OCI-M1 (cell line): ENCODE data around the gene SOX8.
A peak's percentile ranks its signal among the peaks of the same experiment; 100 is the strongest.

Experiments used
- DNase-seq: peaks from one replicate; lab custom pipeline; 2025; lab: John Stamatoyannopoulos, UW

SOX8 gene

DNA sequence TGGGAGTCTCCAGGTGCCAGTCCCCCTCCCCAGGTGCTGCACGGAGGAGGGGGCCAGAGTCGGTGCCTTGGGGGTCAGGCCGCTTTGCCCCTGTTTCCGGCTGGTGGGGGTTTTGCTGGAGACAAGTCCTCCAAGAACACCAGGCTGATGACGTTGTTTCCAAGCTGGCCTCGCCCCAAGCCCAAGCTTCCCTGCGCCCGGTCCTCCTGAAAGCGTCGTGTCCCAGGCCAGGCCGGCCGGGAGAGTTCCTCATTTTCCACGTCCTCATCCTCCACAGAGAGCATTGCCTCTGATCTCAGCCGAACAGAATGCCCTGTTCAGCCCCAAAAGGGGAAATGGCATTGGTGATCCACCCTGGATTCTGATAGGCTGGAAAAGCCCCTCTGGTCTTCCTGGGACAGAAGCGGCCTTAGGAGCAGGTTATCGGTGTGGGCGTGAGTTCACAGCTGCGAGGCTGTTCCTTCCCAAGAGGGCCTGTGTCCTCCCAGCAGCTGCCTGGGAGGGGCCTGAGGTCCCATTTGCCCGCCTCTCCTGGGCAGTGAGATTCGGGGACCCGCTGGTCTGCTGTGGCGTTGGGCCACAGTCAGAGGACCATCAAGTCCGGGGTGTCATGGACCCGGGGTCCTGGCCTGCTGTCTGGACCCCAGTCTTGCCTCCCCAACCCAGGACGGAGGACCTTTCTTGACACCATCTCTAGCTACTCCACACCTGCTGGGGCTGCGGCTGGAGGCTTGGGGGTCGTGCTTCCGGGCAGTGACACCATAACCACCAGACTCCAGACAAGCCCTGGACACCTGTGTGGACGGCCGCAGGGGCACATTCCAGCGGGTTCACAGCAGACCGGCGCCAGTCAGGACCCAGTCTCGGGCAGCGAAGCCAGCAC is 7.1 kb downstream of the SOX8 start:
- DNase-seq, result peak; percentile 13

DNA sequence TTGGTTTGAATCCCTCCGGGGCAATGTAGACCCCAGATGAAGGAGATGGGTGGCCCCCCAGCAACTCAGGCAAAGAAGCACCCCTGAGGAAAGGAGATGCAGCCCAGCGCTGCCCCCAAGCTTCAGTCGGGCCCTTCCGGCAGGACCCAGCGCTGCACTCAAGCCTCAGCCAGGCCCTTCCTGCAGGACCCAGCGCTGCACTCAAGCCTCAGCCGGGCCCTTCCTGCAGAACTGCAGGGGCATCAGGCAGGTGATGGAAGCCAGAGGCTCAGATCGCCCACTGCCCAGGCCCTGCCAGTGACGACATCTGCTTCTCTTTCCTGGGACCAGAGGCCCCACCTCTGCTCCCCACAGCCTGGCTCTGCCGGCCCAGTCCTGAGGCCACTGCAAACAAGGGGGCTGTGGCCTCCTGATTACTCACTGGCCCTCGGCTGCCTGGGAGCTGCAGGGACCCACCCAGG is 7.8 kb downstream of the SOX8 start:
- no peak for DNase-seq

DNA sequence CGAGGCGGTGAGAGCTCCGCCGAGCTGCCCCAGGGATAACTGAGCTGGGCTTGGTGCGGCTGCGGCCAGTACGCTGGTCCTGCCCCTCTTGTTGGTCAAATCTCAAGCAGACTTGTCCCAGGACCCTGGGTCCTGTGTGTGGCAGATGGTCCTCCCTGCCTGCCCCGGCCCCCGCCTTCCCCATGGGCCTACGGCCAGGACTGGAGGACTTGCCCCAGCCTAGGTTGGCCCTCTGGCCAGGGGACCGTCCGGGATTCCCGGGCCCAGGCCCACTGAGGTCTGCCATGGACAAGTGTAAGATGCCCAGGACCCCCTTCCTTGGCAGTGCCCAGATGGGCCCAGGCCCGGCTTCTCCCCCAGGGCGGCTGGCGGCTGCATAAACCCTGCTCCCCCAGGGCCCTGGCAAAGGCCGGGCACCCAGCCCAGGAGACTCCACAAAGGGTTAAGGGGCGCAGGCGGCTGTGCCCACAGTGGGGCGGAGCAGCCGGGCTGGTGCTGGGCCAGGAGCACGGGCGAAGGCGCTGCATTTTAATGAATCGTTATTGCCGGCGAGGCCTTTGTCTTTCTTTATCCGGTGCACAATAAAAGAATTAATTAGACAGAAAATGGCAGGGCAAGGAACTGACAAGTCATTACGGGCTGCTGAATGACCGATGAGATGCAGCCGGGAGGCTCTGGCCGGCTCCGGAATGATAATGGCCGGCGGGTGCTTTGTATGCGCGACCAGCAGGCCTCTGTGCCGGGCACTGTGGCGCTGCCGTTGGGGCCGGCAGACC is 9.1 kb downstream of the SOX8 start:
- no peak for DNase-seq

DNA sequence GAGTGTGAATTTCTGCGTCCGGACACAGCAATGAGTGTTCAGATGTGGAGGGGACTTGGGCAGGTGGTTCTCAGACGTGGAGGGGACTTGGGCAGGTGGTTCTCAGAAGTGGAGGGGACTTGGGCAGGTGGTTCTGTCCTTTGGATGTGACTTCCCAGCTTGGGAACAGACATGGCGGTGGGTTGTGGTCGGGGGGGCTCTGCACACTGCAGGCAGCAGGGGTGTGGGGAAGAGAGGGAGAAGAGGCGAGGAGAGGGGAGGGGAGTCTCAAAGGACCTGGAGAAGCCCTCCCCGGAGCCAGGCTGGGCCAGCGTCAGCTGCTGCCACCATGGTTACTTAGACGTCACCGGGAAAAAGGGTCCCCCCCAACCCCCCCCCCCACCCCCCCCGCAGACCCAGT is 9.8 kb downstream of the SOX8 start:
- no peak for DNase-seq

DNA sequence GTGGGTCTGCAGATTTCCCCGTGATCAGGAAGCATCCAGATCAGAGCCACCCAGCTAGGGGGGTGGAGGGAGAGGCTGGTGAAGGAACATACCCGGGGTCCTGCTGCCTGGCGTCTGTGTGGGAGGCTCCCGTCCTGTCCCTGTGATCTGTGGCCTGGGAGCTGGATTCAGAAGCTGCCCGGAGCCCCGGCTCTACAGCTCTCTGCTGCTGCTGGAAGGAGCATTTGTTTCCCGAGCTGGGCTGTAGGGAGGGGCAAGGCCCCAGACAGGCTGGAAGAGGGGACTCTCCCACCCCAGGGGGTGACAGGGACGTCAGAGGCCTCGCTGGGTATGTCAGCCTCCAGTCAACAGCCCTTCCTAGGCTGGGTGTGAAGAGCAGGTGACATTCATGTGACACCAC is 10.2 kb downstream of the SOX8 start:
- DNase-seq, result no peak

DNA sequence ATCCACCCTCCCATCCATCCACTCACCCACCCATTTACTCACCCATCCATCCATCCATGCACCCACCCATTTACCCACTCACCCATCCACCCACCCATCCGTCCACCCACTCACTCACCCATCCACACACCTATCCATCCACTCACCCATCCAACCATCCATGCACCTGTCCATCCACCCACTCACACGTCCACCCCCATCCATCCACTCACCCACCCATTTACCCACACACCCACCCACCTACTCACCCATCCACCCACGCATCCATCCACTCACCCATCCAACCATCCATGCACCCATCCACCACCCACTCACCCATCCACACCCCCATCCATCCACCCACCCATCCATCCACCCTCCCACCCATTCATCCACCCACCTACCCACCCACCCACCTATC is 12.2 kb downstream of the SOX8 start:
- no peak for DNase-seq

DNA sequence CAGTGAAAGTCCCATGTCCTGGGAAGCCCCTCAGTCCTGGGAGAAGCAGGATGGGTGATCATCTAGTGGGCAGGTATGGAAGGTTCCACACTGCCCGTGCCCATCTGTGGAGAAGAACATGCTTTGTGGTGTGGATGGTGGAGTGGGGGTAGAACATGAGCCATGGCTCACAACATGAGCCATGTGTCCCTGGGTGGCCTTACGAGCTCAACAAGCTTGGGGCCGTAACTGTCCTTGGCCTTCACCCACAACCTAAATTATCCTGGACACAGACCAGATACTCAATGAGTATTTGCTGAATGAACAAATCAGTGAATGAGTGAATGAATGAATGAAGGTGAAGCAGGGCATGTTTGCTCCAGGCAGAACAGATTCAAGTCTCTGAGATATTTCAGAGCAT is 13.5 kb downstream of the SOX8 start:
- peak; percentile 16 for DNase-seq

DNA sequence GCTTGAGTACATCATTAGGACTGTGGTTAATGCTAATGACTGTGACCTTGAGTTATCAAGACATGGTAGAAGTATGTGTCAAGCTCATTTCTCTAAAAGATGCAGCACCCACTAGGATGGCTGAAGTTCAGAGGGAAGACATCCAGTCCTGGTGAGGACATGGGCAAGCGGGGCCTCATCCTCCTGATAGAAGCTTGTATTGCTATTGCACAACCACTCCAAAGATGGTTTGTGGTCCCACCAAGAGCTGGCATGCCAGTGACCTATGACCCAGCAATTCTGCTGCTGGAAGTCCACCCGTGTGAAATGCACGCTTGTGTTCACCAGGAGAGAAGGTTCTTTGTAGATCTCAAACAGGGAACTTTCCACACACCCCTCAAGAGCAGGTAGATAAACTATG is 14.2 kb downstream of the SOX8 start:
- DNase-seq, result no peak

DNA sequence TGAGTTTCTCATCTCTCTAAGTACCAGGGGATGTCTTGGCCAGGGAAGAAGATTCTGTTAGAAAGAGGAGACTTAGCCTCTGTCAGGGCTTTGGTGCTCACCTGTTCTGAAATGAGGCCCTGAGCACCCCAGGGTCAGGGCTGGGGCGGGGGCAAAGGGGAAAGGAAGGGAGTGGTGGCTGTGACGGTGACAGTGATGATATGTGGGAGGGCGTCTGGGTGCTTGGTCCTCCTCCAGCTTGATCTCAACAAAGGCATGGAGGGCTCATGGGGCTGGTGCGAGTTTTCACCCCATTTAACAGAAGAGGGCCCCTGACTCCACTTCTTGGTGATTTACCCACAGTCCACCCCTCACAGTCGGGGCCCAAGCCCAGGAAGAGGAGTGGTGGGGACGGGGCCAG is 15.1 kb downstream of the SOX8 start:
- no peak for DNase-seq

DNA sequence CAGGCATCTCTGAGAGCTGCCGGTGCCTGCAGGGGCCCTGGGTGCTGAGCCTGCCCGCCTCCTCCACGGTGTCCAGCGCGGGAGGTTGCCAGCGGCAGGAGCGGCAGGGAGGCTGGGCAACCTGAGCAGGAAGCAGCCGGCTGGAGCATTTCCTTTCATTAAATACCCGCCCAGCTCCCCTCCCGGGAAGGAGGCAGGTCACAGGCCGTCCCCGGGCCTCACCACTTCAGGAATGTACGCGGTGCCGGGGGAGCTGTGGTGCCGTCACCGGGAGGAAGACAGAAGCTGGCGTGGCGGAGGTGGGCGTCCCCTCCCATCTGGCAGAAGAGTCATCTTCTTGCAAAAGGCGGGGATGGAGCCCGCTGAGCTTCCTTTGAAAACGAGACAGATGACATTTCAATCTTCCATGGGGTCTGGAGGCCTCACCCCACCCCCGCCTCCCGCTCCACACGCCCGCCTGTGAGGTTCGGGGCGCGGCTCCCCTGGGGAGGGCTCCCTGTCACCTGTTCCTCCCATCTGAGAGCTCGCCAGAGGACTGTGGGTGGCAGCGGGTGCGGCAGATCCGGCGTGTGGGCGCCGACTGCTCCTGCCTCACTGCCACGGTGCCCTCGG is 16.0 kb downstream of the SOX8 start:
- no peak for DNase-seq

DNA sequence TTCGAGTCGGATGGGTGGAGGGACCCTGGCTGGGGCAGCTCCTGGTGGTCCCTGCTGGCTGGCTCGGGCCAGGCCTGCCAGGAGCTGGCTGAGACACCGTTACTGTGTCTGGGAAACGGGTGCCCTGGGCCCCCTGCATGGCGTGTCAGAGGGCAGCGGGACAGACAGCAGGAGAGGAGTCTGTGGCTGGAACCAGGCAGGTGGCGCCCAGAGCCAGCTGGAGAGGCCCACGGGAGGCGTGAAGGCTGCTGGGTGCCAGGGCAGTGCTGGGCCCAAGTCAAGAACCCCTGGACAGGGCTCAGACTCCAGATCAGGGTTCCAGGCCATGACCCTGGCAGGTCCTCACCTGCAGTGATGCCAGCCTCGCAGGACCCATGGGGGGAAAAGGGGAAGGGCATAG is 16.6 kb downstream of the SOX8 start:
- DNase-seq, result no peak

DNA sequence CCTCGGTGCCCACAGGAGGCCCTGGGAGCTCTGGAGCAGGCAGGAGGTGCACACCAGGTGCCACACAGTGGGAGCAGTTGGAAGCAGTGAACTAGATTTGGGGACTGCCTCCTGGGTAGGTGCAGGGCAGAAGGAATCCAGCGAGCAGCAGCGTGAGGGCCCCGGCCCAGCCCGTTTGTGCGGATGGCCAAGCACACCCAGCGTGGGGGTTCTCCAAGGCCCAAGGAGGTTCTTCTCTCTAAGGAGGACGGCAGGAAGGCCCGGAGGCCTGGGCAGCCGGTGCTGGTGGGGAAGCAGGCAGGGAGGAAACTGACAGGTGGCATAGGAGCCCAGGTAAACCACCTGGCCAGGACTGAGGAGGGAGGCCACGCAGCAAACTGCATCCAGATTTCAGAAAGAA is 17.0 kb downstream of the SOX8 start:
- DNase-seq, result no peak

DNA sequence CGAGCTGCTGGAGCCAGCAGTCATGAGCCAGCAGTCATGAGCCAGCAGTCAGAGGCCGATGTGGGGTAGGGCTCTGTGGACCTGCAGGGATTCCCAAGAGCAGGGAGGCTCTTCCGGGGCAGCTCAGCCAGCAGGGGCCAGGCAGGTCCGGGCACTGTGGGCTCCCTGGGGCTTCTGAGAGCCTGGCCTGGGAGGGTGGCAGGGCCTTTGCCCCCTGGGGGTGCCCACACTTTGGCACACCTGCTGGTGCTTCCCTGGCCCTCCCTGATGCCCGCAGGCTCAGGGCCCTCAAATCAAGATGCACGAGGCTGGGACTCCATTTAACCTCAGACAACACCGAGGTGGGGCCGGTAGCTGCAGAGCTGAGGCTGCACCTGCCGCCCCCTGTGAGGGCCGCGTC is 18.1 kb downstream of the SOX8 start:
- DNase-seq, result no peak

DNA sequence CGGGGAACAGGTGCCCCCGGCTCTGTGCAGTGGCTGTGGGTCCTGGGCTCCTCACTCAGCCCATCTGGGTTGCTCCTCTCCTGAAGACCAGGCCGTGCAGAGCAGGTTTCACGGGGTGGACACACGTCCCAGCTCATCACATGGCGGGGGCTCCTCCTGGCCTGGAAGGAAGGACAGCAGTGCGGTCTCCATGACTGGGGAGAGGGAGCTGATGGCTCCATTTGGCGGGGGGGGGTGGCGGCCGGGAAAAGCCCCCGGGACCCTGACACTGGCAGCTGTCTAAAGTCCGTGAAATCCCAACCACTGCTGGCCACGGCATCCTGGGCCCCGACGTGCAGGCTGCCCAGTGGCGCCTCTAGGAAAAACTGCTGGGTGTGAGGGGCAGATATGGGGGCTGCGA is 19.0 kb downstream of the SOX8 start:
- DNase-seq, result no peak

DNA sequence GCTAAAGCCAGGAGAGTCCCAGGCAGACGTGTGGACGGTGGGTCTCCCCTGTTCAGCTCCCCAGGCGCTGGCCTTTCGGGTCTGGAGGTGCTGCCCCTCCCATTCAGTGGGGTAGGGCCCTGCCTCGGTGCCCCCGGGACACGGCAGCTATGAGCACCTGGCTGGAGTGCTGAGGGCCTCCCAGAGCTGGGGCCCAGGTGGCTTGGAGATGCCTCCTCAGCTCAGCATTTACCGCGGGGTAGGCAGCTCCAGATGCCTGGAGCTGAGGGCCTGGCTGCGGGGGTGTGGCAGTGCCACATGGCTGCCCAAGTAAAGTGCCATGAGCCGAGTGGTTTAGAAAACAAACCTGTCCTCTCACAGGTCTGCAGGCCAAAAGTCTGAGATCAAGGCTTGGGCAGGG is 19.5 kb downstream of the SOX8 start:
- DNase-seq, result no peak

DNA sequence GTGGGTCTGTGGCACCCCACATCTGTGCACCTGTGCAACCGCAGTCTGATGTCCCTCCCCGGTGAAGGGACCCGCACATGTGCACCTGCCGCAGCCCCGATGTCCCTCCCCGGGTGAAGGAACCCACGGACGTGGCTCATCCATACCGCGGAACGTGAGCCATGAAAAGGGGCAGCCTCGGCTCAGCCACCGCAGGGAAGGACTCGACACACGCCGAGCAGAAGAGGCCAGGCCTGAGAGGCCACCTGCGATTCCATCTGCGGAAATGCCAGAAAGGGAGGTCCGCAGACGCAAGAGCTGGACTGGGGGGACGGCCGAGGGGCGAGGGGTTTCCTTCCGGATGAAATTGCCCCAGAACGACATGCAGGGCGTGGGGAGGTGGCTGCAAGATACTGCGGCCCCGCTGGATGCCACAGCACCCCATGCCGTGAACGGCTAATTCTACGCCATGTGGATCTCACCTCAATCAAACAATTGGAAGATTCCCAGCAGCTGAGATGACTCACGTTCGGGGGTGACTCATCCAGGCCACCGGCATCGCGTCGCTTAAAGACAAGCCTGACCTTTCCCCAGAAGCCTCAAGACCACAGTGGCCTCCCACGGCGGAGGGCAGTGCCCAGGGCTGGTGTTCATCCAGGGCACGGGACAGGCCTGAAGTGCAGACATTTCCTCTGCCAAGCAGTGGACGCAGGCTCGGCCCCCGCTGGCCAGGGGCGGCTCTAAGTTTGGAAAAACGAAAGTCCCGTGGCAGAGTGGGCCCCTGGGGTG is 21.0 kb downstream of the SOX8 start:
- peak; percentile 67 for DNase-seq

DNA sequence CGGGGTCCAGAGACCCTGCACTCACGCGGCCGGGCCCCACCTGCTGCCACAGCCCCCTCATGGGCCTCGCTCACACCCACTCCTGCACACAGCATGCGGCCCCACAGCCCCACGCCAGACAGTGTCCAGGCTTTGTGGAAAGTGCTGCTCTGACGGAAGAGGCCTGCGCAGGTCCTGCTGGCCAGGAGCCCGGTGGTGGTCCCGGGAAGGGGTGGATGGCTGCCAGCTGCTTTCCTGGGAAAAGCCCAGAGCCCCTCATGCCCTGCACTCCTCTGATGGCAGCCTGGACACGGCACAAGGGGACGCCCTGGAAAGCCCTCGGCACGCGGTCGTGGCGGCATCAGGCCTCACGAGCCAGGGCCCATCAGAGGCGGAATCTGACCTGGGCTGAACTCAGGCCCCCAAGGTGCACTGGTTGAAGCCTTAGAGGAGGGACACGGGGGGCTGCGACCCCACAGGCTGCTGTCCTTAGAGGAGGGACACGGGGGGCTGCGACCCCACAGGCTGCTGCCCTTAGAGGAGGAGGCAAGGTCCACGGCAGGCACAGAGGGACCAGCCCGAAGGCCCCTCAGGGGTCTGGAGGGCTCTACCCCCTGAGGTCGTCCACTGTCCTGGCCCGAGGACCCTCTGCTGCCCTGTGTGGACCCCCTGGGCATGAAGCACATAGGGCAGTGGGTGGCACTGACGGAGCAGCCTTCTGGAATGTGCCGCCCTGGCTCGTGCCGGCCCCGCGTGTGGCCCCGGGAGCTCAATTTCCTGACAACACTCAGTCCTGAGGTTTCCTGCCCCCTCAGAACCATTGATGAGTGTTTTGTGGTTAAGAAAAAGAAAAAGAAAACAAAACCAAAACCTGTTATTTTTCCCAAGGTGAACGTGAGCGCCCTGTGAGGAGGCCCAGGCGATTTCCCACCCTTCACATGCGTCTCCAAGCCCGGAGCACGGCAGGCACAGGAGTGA is 22.1 kb downstream of the SOX8 start:
- no peak for DNase-seq

DNA sequence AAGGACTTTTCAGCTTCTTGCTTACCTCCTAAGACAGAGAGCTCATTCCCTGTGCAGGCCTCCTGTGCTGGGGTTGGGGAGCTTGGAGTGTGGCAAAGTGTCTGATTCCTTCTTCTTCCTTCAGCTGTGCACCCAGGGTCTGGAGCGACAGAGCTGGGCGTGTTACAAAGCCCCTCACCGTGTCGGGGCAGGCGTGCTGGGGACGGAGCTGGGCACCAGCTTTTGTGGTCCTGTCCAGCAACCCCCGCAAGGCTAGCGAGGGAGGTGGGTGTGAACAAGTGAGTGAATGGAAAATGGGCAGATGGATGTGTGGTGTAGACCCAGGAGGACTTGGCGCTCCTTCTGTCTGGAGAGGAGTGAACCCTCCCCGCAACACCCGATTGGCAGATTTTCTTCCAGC is 23.7 kb downstream of the SOX8 start:
- DNase-seq, result no peak

DNA sequence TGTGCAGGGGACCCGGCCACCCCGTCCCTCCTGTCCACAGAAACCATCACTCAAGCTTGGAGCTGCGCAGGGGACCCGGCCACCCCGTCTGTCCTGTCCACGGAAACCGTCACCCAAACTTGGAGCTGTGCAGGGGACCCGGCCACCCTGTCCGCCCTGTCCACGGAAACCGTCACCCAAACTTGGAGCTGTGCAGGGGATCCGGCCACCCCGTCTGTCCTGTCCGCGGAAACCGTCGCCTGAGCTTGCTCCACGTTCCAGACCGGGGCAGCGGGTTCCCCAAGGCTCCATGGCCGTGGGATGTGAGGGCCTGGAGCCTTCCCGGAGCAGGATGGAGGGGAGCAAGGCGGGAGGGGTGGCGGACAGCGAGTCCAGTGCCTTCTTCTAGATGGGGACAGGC is 25.2 kb downstream of the SOX8 start:
- no peak for DNase-seq

DNA sequence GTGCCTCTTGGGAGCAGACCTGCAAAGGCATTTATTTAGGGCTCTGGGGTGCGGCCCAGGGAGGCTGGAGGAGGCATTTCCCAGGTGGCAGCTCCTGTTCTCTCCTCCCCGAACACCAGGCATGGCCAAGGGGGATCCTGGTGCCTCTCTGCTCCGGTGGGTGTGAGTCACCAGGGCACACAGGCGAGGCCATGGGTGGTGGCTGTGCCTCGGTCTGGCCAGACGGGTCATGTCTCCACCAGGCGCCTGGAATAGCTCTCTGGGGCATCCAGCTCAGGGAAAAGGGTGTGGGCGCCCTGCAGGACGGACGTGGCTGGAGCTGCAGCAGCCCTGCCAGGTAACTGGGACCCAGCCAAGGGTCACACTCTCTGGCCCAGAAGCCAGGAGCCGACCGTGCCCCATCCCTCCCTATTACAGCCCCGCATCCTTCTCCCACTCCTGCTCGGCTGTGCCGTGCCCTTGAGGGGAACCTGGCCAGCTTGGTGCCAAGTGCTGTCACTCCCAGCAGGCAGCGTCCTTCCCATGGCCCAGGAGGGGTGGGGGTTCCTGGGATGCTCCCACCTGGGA is 25.8 kb downstream of the SOX8 start:
- DNase-seq, result no peak

DNA sequence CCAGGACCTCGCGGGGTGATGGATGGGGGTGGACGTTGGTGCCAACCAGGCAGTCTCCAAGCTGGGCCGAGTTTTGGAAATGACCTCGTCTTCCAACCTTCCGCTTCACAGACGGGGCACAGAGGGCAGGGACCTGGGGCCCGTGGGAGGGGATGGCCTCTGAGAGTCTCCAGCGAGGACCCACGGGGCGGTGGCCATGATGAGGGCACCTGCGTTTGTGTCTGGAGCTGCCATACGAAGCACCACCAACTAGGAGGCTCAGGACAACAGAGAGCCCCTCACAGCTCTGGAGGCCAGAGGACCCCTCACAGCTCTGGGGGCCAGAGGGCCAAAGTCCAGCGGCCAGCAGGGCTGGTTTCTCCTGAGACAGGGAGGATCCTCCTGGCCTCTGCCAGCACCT is 26.5 kb downstream of the SOX8 start:
- no peak for DNase-seq
